GM20000 (cell line): Measurements from ENCODE around the gene KRT15.

Source experiments
- DNase-seq: peaks from one replicate; pipeline ENCODE4 v3.0.0; 2012; ENCODE audit warnings: low spot score
- CTCF ChIP-seq: IDR thresholded peaks from 2 replicates; pipeline ENCODE4 v1.5.1; 2012; ENCODE audit warnings: mild to moderate bottlenecking, control low read depth; ENCODE audit errors: extremely low read depth, missing control alignments

Gene KRT15

GRCh38 chr17:41503202-41503601 is 15.5 kb downstream of the KRT15 start:
- no peak for TF ChIP-seq CTCF
- no peak for DNase-seq

DNA sequence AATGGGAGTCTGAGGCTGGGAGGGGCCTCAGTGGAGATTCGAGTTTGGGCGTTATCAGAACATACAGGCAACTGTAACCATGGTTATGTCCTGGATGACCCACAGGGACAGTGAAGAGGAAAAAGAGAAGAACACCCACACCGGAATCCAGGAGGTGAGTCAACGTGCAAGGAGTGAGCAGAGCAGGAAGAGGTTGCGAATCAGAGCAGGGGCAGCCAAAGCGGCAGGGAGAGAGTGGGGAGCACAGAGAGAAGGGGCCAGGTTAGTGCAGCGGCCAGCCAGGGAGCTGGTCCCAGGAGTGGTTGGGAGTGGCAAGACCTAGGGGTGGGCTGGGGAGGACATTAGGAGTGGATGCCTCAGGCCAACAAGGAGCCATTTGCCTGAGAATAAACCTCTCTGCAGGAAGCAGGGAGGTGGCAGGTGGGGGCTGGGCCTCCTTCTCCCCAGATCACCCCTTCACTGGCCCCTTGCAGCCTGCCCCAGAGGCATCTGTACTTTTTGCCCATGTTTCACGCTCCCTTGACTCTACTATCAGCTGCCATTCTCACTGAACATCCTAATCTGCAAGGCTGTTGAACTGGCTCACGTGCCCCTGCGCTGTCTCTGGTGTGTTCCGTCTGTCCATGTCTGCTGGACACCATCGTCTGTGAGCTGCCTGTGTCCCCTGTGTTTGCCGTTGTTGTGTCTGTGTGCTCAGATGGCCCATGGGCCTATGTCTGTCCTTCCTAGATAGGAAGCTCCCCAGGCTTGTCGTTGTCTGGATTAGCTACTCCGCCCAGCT is 18.4 kb downstream of the KRT15 start:
- no peak for TF ChIP-seq CTCF
- DNase-seq: no peak

DNA sequence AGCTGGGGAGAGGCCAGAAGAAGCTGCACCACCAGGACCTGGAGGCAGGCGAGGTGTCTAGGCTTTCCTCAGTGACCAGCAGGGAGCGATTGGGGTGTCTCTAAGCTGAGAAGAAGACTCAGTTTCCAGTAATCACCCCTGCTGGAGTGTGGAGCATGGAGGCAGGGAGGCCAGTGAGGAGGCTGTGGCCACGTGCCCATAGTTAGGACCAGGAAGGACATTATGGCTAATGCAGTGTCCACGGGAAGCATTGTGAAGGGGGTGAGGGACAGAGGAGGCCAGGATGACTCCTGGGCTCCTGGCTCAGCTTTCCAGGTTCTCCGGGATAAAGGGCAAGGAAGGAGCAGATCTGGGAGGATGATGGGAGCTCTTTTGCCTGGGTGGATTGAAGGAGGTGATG is 19.0 kb downstream of the KRT15 start:
- TF ChIP-seq CTCF: no peak
- no peak for DNase-seq

DNA sequence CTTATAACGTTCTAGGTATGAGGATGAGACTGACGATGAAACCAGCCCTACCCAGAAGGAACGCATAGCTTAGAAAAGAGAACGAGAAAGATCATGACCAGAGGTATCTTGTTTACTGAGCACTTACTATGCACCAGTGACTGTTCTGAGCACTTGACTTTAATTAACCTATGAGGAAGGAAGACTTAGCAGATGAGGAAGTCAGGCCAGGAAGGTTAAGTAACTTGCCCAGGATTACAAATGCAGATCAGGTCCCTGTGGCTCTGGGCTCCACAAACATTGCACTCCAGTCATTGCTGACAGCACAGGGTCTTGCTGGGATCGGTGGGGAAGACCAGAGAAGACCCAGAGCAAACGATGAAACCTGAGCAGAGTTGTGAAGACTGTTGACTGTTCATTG is 20.4 kb downstream of the KRT15 start:
- DNase-seq: no peak
- no peak for TF ChIP-seq CTCF

GRCh38 chr17:41496803-41497484 is 21.7 kb downstream of the KRT15 start:
- DNase-seq: peak; percentile 60
- TF ChIP-seq CTCF: peak; percentile 37

DNA sequence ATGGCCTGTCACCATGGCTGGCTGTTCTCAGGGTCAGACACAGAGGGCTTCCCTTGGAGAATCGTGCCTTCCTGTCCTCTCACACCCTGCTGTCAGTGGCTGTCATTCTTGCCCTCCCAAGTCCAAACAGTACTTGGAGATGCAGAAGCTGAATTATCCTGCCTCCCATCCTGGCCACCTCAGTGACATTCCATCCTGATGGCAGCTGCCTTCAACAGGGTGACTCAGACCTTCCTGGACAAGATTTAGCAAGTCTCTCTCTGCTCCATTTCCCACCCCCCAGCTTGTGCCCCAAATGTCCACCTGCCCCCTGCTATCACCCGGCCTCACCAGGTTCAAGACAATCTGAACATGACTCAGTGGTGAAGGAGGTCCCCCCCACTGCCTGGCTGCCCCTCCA is 24.2 kb downstream of the KRT15 start:
- TF ChIP-seq CTCF: no peak
- DNase-seq: no peak

- DNase-seq: no peak
- no peak for TF ChIP-seq CTCF
These were observed 25.9 kb downstream of the KRT15 start for GRCh38 chr17:41492771-41493170.
